HG03439 (cell line): ENCODE measurements around the gene PRICKLE4.
"Not testable (repeated sequence)": the region's sequence is repeated elsewhere in the genome, so short reads cannot be mapped to it uniquely, and the experiment has no call there.

ENCODE experiments used
- ATAC-seq: cut with Tn5 transposase; IDR thresholded peaks from one replicate; pipeline ENCODE4 v1.9.1; 2021; ENCODE audit warnings: mild to moderate bottlenecking, moderate library complexity; ENCODE audit not compliant: unreplicated experiment

PRICKLE4 gene

GRCh38 chr6:41743406-41744235, 37.0 kb upstream of the PRICKLE4 start:
- ATAC-seq = no peak

GRCh38 chr6:41744236-41744787, 36.3 kb upstream of the PRICKLE4 start:
- ATAC-seq = no peak

- no peak for ATAC-seq
Measured at GRCh38 chr6:41746107-41746506, 34.5 kb upstream of the PRICKLE4 start.

- ATAC-seq = no peak
Measured at GRCh38 chr6:41747256-41748101, 33.1 kb upstream of the PRICKLE4 start, which contains the start of gene PGC. TSS of gene PGC (minus strand) at chr6:41747397. CDS start at chr6:41747334, 63 bp downstream.

- no peak for ATAC-seq
Measured at GRCh38 chr6:41748102-41748477, 32.5 kb upstream of the PRICKLE4 start.

GRCh38 chr6:41748542-41748941, 32.0 kb upstream of the PRICKLE4 start:
- ATAC-seq = no peak

GRCh38 chr6:41750374-41750773, 30.2 kb upstream of the PRICKLE4 start:
- no peak for ATAC-seq

- no peak for ATAC-seq
Measured at GRCh38 chr6:41755895-41756294, 24.7 kb upstream of the PRICKLE4 start.

GRCh38 chr6:41756354-41756753, 24.2 kb upstream of the PRICKLE4 start:
- ATAC-seq = no peak

- ATAC-seq = no peak
Measured at GRCh38 chr6:41757271-41757670, 23.3 kb upstream of the PRICKLE4 start.

GRCh38 chr6:41757931-41758640, 22.5 kb upstream of the PRICKLE4 start:
- ATAC-seq = no peak

- ATAC-seq = no peak
Measured at GRCh38 chr6:41758641-41759035, 21.9 kb upstream of the PRICKLE4 start.

- ATAC-seq = no peak
Measured at GRCh38 chr6:41759106-41759904, 21.3 kb upstream of the PRICKLE4 start.

- ATAC-seq = no peak
Measured at GRCh38 chr6:41759905-41760579, 20.5 kb upstream of the PRICKLE4 start.

- no peak for ATAC-seq
Measured at GRCh38 chr6:41763470-41763869, 17.1 kb upstream of the PRICKLE4 start.

GRCh38 chr6:41766043-41766664, 14.4 kb upstream of the PRICKLE4 start:
- ATAC-seq = not testable (repeated sequence)

- no peak for ATAC-seq
Measured at GRCh38 chr6:41767112-41767833, 13.3 kb upstream of the PRICKLE4 start.

- ATAC-seq = no peak
Measured at GRCh38 chr6:41768545-41769308, 11.9 kb upstream of the PRICKLE4 start.
